ENCODE data around the gene NTM.

- TF ChIP-seq CTCF (IDR thresholded peaks at IDR 0.05; ENCODE audit: poor library complexity) (no peak), EZH2phosphoT487 (IDR thresholded peaks at IDR 0.05; ENCODE audit: low read depth, severe bottlenecking, unreplicated experiment) (no peak)
Measured at GRCh38 chr11:131924457-131925201, 554.2 kb downstream of the NTM start.

Data from hepatocyte (in vitro differentiated cells).